ENCODE data around the gene CDK15.

Gene CDK15

DNA sequence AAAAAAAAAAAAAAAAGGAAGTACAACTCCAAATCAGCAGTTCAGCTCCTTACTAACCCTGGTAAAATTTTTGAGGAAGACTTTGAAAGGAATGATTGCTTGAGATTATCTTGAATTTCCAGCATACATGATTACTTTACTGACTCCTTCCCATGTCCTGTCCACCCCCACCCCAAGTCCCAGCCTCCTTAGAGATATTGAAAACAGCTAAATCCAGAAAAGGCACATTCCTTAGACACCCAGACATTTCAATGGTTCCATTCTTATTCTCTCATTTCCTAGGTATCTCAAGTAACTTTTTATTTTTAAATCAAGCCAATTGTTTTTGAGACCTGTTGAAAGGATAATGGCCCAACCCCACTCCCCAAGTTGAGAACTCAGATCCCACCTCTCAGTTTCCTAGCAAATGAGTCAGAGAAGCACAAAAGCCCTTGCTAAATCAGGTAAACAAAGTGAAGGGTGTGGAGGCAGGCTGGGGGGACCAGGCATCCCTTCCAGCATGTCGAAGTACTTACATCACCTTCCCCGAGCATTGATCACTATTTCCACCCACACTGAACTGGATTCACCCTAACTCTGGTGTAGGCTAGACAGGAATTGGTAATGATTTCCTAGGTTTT, 131.9 kb downstream of the CDK15 start:
- H3F3A ChIP-seq (ENCODE audit: insufficient read depth, low read length) = no peaks in the 10 kb centered on the region
- H3K4me1 ChIP-seq (ENCODE audit: insufficient read depth, low read length, severe bottlenecking) = no peaks in the 10 kb centered on the region
- no peak overlapping the region for H3K27ac ChIP-seq (ENCODE audit: low read depth, low read length, poor library complexity, severe bottlenecking)
- no peak overlapping the region for H3K4me2 ChIP-seq (ENCODE audit: low read length)
- 0 out of 2 replicates have a peak, but pooled peaks cover 5% of the 10 kb centered on the region for H3K27me3 ChIP-seq (ENCODE audit: insufficient read depth, low read length)
- no peaks in the 10 kb centered on the region for H3K36me3 ChIP-seq (ENCODE audit: insufficient read depth, low read length)
- H3K9ac ChIP-seq (ENCODE audit: low read length) = no peak overlapping the region
- TF ChIP-seq, protein P1, sequence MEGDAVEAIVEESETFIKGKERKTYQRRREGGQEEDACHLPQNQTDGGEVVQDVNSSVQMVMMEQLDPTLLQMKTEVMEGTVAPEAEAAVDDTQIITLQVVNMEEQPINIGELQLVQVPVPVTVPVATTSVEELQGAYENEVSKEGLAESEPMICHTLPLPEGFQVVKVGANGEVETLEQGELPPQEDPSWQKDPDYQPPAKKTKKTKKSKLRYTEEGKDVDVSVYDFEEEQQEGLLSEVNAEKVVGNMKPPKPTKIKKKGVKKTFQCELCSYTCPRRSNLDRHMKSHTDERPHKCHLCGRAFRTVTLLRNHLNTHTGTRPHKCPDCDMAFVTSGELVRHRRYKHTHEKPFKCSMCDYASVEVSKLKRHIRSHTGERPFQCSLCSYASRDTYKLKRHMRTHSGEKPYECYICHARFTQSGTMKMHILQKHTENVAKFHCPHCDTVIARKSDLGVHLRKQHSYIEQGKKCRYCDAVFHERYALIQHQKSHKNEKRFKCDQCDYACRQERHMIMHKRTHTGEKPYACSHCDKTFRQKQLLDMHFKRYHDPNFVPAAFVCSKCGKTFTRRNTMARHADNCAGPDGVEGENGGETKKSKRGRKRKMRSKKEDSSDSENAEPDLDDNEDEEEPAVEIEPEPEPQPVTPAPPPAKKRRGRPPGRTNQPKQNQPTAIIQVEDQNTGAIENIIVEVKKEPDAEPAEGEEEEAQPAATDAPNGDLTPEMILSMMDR (IDR thresholded peaks at IDR 0.05; ENCODE audit: low read length) = no peak
- no peak for TF ChIP-seq EZH2 (IDR thresholded peaks at IDR 0.05; ENCODE audit: borderline replicate concordance, low read length)
- H3K4me3 ChIP-seq (ENCODE audit: low read depth, low read length, poor library complexity, severe bottlenecking) = no peak overlapping the region
- no peaks in the 10 kb centered on the region for H4K20me1 ChIP-seq (ENCODE audit: insufficient read depth, low read length)
- H2AFZ ChIP-seq (ENCODE audit: low read length) = no peak overlapping the region
- no peaks in the 10 kb centered on the region for H3K9me3 ChIP-seq (ENCODE audit: low read length)
- H3K9me2 ChIP-seq (ENCODE audit: low read depth, low read length) = no peaks in the 10 kb centered on the region
- H3K79me2 ChIP-seq (ENCODE audit: insufficient read depth, low read length) = no peaks in the 10 kb centered on the region

DNA sequence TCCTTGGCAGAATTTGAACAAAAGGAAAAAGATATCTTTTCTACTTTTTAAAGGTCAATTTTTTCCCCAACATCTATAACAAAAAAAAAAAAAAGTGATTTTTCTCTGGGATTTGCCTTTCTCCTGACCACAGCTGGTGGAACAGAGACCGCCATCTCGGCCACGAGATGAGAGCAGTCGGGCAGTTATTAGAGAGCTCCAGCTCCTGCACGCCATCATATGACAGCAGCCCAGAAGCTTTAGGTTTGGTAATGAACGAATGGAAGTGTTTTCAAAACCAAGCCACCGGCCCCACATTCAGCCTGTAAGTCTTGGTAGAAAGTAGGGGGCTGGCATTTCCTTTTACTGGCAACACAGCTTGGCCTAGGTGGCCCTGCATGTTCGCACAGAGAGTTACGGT, 132.4 kb downstream of the CDK15 start:
- Histone ChIP-seq H3K27me3 (ENCODE audit: insufficient read depth, low read length) (0 out of 2 replicates have a peak, but pooled peaks cover 5% of the 10 kb centered on the region), H3K9ac (ENCODE audit: low read length) (no peak overlapping the region), H3F3A (ENCODE audit: insufficient read depth, low read length) (no peaks in the 10 kb centered on the region), H4K20me1 (ENCODE audit: insufficient read depth, low read length) (no peaks in the 10 kb centered on the region), H2AFZ (ENCODE audit: low read length) (no peak overlapping the region), H3K4me2 (ENCODE audit: low read length) (no peak overlapping the region), H3K4me3 (ENCODE audit: low read depth, low read length, poor library complexity, severe bottlenecking) (no peak overlapping the region), H3K4me1 (ENCODE audit: insufficient read depth, low read length, severe bottlenecking) (no peaks in the 10 kb centered on the region), H3K79me2 (ENCODE audit: insufficient read depth, low read length) (no peaks in the 10 kb centered on the region), H3K27ac (ENCODE audit: low read depth, low read length, poor library complexity, severe bottlenecking) (no peak overlapping the region), H3K36me3 (ENCODE audit: insufficient read depth, low read length) (no peaks in the 10 kb centered on the region), H3K9me2 (ENCODE audit: low read depth, low read length) (no peaks in the 10 kb centered on the region), H3K9me3 (ENCODE audit: low read length) (no peaks in the 10 kb centered on the region)
- no peak for TF ChIP-seq EZH2 (IDR thresholded peaks at IDR 0.05; ENCODE audit: borderline replicate concordance, low read length)
- TF ChIP-seq, protein P1 (IDR thresholded peaks at IDR 0.05; ENCODE audit: low read length) = no peak

- H3K4me3 ChIP-seq (ENCODE audit: low read depth, low read length, poor library complexity, severe bottlenecking) = no peak overlapping the region
- H3K9ac ChIP-seq (ENCODE audit: low read length) = no peak overlapping the region
- 0 out of 2 replicates have a peak, but pooled peaks cover 5% of the 10 kb centered on the region for H3K27me3 ChIP-seq (ENCODE audit: insufficient read depth, low read length)
- H4K20me1 ChIP-seq (ENCODE audit: insufficient read depth, low read length) = no peaks in the 10 kb centered on the region
- no peak overlapping the region for H3K27ac ChIP-seq (ENCODE audit: low read depth, low read length, poor library complexity, severe bottlenecking)
- H3F3A ChIP-seq (ENCODE audit: insufficient read depth, low read length) = no peaks in the 10 kb centered on the region
- H3K4me2 ChIP-seq (ENCODE audit: low read length) = no peak overlapping the region
- H3K9me3 ChIP-seq (ENCODE audit: low read length) = no peaks in the 10 kb centered on the region
- H3K36me3 ChIP-seq (ENCODE audit: insufficient read depth, low read length) = no peaks in the 10 kb centered on the region
- H3K4me1 ChIP-seq (ENCODE audit: insufficient read depth, low read length, severe bottlenecking) = no peaks in the 10 kb centered on the region
- no peaks in the 10 kb centered on the region for H3K9me2 ChIP-seq (ENCODE audit: low read depth, low read length)
- no peak for TF ChIP-seq EZH2 (IDR thresholded peaks at IDR 0.05; ENCODE audit: borderline replicate concordance, low read length)
- TF ChIP-seq, protein P1 (IDR thresholded peaks at IDR 0.05; ENCODE audit: low read length) = no peak
- H2AFZ ChIP-seq (ENCODE audit: low read length) = no peak overlapping the region
- H3K79me2 ChIP-seq (ENCODE audit: insufficient read depth, low read length) = no peaks in the 10 kb centered on the region
These were observed 133.2 kb downstream of the CDK15 start for GRCh38 chr2:201939453-201939941.

Measured in OCI-LY1 (cell line).